Measurements from ENCODE around the gene RABGAP1L.
"Not testable (repeated sequence)": the region's sequence is repeated elsewhere in the genome, so short reads cannot be mapped to it uniquely, and the experiment has no call there.

RABGAP1L gene

DNA sequence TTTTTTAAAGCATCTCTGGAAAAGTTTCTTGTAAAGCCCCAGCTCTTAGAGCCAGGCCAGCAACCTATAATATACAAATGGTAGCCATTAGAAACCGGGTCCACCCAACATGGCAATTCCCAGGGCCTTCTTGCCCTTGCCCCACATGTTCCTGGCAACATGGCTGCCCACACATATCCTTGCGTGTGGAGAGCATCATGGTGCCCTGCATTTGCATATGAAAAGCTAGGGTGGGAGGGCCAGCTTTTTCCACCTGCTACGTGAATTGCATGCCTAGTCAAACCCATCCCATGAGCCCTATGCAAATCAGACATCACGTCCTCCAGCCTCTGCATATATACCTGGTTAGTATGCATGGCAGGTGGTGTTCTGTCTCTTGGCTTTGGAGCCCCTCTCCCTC is 88.2 kb downstream of the RABGAP1L start:
- no peak for DNase-seq

DNA sequence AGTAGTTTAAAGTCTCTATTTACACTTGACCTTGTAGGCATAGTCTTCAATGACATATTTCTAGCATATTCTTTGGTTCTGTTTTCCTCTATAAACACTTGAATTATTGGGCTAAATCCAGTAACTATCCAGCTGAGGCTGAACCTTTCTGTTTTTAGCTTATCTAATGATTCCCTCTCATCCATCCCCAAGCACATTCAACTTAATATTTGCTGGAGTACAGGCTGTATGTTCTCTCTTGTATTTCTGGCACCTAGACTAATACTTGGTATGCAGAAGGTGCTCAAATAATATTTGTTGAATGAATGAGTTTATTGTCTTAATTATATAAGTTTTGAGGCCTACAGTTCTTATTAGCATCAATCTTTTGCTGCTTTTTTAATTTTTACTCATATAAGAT is 88.7 kb downstream of the RABGAP1L start:
- DNase-seq, result no peak

DNA sequence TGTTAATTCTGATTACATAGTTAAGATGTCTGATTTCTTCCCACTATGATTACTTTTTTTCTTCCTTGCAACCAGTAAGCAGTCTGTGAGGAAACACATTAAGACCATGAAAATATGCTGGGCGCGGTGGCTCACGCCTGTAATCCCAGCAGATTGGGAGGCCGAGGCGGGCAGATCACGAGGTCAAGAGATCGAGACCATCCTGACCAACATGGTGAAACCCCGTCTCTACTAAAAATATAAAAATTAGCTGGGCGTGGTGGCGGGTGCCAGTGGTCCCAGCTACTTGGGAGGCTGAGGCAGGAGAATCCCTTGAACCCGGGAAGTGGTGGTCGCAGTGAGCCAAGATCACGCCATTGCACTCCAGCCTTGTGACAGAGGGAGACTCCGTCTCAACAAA is 97.1 kb downstream of the RABGAP1L start:
- not testable (repeated sequence) for DNase-seq

DNA sequence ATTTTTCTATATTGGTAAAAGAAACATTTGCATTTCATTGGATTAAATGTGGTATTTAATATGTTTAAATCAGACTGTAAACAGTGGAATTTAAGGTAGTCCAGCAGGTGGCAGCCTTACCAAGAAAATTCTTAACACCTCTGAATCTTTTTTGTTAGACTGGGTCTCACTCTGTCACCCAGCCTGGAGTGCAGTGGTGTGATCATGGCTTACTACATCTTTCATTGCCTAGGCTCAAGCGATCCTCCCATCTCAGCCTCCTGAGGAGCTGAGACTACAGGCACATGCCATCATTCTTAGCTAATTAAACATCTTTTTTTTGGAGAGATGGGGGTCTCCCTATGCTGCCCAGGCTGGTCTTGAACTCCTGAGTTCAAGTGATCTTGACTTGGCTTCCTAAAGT is 98.8 kb downstream of the RABGAP1L start:
- peak; percentile 28 for DNase-seq

DNA sequence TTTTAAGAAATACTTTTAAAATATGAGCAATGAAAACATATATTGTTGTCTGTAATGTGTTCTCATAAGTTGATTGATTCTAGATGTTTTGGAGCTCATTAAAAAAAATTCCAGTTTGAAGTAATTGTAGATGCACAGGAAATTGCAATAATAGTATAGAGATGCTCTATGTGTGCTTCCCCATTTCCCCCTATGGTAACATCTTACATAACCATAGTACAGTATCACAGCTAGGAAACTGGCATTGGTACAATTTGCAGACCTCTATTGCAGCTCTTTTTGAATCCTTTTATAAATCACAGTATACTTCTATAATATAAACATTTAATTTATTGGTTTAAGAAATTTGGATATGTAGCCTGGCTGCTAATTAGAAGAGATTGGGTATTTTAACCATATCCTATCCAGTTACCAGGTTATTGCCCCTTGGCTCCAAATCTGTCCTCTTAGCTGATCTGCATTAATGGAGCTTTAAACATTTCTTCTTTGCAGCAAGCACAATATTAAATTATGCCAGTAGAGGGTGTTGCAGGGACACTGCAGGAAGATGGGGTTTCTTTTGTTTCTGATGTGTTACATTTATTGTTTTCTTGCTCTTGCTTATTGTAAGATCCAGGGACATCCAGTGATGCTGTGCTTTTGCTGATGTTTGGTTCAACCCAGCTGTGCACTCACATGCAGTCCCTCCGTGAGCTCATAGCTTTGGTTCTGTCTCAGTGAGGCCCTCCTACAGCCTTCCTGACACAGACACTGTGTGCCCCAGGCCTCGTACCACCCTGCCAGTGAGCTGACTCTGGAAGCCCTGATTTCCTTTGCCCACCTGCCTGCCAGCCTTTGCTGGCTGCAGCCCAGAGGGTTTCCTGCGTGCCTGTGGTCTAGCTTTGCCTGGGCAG is 103.3 kb downstream of the RABGAP1L start:
- peak; percentile 60 for DNase-seq

DNA sequence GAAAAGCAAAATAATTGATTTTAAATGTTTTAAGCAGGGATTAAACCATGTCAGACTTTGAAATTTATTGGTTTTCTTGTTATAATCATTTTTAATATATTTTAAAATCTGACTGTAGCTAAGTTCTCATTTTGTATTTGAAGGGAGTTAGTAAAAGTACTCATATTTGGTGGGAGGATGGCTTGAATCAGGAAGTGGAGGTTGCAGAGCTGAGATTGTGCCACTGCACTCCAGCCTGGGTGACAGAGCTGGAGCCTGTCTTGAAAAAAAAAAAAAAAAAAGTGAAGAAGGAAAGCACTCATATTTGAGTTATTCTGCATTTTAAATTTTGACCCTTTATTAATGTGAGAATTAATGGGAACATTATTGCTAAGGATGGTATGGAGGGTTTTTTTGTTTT is 106.0 kb downstream of the RABGAP1L start:
- DNase-seq, result no peak

DNA sequence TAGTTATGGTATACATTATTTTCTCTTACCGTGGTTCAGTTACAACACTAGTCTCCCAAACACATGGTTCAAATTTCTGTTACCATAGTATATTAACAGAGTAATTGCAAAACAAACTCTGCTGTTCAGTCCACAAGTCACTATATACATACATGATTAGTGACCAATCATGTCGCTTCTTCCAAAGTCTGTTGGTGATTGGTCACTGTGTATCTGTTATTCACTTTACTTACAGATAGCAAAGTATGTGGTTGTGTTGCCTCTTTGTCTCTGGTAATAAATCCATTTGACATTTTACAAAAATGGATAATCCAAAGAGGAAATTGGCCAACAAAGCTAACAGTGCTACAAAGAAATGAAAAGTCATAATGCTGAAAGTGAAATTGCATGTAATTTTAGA is 107.2 kb downstream of the RABGAP1L start:
- no peak for DNase-seq

DNA sequence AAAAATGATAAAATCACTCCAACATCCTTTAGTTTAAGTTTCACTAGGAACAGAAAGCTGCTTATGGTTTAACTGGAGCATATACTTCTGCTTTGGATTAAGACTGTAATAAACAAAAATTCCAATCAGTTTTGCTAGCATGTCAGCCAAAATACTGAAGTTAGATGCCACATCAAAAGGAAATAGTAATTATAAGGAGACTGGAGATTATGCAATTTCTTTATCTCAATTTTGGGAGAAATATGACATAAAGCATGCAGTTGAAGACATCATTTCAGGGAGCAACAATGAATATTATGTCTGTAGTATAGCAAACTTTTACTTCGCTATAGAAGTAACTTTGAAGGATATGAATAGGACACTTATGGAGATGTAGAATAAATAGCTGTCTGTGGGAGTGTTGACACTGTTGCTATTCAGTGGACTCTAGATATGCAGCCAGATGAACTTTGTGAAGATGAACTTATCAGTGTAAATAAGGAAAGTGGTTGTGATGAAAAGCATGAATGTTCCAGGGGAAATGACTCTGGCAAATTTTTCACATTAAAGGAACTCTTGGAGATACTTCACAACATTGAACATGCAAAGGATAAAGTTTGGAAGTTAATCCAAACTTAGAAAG is 107.8 kb downstream of the RABGAP1L start:
- DNase-seq, result no peak

DNA sequence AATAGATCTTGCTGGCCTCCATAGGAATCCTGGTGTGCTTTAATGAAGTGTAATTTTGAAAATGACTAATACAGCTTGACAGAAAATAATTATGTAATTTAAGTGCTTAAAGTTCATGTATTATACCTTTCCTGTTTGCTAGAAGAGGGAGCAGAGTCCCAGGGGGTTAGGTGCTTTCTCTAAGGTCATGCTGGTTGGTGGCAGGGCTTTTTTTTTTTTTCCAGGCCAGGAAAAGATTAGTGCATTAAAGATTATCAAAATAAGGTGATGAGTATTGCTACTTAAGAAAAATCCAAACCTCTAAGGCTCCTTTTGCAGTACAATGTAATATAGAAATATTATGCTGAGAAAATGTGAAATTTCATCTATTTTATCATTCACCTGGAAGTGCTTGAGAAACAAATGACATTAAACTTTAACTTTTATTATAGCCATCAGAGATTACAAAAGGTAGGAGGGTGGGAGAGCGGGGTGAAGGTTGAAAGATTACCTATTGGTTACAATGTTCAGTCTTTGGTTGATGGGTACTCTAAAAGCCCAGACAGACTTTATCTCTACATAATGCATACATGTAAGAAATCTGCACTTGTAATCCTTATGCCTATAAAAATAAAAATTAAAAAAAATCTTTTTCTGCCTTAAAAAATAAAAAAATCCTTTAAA is 110.8 kb downstream of the RABGAP1L start:
- no peak for DNase-seq

DNA sequence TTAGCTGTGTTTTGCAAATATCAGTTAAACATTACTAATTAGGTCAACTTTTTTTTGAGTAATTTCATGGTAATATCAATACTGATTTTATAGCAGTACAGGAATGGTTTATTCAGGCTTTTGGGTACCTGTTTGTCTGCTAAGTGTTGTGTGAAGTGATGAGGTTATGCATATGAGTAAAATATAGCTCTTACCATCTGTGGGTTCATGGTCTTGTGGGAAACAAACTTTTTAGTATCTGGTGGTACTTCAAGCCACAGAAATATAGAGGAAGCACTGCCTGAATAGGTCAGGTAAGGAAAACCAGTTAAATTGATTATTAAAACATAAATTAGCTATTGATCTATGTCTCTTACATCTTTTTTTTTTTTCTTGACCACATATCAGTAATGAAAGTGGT is 113.9 kb downstream of the RABGAP1L start:
- no peak for DNase-seq

DNA sequence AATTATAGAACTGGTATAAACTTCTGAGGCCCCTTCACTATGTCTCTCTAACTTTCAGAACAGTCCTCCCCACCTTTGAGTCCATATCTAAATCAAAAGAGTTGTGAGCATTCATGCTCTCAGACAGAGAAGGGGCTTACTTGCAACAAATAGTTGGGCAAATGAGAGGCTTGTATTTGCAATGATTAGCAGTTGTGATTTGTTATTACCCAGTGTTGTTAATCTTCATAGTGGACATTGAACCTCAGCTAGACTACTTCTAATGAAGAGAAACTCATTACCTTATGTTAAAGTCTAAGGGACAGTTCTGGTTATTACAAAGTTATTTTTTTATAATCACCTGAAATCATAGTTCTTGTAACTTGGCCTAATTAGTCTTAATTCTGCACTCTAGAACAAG is 114.5 kb downstream of the RABGAP1L start:
- no peak for DNase-seq

DNA sequence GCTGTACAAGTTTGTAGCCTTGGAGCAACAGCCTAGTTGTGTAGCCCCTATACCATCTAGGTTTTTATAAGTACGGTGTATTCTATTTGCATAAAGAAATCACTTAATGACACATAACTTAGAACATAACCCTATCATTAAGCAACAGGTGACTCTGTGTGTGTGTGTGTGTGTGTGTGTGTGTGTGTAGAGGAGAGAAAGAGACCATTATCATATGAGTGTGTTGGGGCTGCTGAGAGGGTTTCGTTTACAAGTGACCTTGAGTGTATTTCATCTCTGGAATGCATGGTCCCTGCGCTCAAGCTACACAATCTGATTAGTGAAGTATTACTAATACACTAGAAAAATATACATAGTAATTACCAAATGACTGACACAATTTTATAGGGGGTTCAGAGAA is 115.1 kb downstream of the RABGAP1L start:
- DNase-seq, result no peak

DNA sequence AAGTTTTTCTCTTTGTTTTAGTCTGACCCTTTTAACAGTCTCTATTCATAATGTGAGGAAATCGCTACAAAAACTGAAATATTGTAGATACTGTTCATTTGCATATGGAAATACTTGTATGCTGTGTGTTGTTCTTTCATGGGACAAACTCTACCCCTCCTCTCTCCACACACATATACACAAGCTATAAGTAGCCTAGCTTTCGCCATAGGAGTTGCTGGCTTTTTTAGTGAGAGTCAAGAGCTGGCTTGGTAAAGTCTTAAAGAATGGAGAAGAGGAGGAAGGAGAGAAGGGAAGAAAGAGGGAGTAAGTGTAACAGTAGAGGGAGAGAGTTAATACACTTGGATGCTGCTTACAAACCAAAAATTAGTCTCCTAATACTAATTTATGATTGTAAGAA is 115.6 kb downstream of the RABGAP1L start:
- no peak for DNase-seq

DNA sequence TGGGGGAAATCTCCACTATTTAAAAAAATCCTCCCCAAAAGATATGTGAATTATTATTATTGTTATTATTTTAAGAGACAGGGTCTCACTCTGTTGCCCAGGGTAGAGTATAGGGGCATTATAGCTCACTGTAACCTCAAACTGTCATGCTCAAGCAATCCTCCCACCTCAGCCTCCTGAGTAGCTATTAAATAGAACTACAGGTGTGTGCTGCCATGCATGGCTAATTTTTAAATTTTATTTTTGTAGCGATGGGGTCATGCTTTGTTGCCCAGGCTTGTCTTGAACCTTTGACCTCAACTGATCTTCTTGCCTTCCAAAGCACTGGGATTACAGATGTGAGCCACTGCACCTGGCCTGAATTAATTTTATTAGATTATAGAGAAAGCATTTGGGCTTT is 116.8 kb downstream of the RABGAP1L start:
- DNase-seq, result no peak

DNA sequence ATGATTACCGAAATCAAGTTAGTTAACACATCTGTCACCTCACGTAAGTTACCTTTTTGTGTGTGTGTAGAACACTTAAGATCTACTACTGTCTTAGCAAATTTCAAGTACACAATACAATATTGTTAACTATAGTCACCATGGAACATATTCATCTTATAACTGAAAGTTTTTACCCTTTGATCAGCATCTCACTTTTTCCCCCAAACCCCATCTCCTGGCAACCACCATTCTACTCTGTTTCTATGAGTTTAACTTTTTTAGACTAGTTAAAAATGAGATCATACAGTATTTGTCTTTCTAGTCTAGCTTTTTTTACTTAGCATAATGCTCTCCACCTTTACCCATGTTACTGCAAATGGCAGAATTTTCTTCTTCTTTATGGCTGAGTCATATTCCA is 124.7 kb downstream of the RABGAP1L start:
- DNase-seq, result no peak

DNA sequence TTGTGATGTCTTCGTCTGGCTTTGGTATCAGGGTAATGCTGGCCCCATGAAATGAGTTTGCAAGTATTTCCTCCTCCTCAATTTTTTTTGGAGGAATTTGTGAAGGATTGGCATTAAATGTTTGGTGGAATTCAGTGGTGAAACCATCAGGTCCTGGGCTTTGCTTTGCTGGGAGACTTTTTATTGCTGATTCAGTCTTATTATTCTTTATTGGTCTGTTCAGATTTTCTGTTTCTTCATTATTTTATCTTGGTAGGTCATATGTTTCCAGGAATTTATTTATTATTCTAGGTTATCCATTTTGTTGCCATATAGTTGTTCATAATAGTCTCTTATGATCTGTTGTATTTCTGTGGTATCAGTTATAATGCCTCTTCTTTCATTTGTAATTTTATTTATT is 126.7 kb downstream of the RABGAP1L start:
- DNase-seq, result no peak

DNA sequence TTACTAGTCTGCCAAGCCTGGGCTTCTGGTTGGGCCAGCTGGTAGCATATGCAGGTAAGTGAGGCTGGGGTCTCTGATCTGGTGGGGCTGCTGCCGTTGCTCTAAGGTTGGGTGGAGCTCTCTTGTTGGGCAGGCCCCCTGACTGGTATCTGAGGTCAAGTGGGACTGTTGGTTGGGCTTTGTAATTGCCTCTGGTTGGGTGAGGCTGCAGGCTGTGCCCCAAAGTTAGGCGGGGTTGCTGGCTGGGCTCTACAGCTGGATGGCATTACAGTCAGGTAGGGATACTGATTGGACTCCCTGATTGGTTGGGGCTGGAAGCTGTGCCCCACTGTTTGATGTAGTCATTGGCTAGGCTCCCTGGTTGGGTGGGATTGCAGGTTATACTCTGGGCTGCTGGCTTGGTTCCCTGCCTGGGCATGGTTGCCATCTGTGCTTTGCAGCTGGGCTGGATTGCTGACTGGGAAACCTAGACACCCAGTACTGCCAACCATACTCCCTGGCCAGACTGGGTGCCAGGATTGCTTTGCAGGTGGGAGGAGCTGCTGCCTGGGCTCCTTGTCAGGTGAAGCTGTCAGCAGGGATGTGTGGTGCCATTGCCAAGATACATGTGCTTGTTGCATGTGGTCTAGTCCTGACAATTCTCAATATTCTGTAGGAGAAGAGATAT is 130.5 kb downstream of the RABGAP1L start:
- DNase-seq, result no peak

DNA sequence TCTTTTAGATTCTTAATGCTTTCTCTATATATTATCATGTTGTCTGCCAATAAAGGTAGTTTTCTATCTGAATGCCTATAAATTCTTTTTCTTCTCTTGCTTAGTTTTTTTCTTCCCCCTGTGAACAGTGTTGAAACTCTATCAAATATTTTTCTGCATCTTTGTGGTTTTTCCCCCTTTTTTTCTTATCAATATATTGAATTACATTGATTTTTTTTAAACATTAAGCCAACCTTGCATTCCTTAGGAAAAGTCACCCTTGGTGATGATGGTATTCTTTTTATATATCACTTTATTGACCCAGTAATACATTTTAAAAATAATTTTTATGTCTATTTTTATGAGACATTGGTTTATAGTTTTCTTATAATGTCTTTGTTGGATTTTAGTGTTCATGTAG is 131.7 kb downstream of the RABGAP1L start:
- no peak for DNase-seq

DNA sequence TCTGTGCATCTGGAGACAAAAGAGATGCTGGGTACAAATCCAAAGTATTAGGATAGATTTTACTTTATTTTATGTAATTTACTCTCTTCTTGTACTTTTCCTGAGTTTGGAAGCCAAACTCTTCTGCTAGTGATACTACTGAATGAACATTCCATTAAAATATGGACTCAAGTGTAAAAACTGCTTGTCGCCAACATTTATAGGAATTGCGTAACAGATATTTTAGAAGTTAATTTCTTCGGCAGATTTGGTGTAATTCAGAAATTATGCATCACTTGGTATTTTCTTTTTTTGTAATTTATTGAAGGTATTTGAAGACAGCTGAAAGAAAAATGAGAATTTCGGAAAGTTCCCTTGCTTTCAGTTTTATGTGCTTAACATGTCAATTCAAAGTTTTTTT is 137.0 kb downstream of the RABGAP1L start:
- no peak for DNase-seq

DNA sequence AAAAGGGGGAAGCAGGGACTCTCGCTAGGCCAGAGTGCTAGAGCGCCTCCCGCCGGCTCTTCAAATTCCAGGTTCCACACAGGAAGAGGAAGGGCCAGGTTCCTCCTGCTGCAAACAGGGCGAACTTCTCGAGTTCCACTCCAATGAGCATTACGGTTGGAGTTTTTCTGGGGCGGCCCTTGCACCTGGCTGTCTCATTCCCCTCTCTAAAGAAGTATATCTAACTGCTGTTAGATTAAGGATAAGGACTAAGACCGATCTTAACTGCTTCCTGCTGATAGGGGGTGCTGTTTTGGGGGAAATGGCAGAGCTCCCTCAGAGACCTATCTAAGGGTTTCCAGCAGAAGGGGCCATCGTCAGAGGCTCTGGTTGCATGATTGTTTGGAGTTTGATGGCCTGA is 138.0 kb downstream of the RABGAP1L start:
- DNase-seq, result no peak

DNA sequence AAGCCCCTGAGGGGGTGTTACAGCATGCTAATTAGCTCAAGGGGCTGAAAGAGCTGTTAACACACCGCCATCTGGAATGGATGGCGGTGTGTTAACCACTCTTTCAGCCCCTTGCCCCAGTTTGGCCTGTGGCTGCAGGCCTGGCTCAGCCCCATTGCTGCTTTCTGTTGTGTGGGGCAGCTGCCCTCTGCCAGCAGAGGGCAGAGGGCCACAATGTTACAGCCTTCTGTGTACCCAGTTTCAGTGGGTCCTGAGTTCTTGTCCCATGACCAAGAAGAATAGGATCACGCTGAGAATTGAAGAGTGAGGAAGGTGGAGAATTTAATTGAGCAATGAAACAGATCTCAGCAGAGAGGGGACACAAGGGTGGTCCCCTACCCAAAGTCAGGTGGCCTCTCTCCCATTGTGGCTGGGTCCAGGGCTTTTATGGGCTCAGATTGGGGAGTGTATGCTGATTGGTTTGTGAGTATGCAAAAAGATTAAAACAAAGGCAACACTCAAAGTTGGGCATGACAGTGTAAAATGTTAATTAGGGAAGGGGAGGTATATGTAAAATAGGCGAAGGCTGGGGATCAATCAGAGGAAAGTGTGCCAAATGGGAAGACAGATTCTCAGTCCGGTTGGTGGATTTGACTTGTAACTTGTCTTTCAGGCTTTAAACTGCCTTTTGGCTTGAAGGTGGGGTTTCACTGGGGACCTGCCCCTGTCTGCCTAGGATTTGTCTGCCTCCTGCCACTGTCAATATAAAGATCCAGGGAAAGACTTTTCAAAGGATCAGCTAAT is 142.2 kb downstream of the RABGAP1L start:
- no peak for DNase-seq

DNA sequence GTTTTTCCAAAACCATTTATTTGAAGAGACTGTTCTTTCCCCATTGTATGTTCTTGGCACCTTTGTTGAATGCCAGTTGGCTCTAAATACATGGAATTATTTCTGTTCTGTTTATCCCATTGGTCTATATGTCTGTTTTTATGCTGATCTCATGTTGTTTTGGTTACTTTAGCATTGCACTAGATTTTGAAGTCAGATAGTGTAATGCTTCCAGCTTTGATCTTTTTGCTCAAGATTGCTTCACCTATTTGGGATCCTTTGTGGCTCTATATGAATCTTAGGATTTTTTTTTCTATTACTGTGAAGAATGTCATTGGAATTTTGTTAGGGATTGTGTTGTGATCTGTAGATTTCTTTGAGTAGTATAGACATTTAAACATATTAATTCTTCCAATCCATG is 149.3 kb downstream of the RABGAP1L start:
- DNase-seq, result no peak

DNA sequence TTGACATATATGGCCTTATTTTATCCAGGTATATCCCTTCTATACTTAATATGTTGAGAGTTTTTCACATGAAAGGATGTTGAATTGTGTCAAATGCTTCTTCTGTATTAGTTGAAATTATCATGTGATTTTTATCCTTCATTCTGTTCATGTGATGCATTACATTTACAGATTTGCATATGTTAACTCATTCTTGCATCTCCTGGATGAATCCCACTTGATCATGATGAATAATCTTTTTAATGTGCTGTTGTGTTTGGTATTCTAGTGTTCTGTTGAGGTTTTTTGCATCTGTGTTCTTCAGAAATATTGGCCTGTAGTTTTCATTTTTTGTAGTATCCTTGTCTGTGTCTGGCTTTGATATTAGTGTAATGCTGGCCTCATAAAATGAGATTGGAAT is 150.2 kb downstream of the RABGAP1L start:
- no peak for DNase-seq
